ENCODE data around the gene DSPP.

Gene DSPP

GRCh38 chr4:87575983-87576382, 32.3 kb upstream of the DSPP start:
- Histone ChIP-seq H3K27ac (ENCODE audit: low read depth, low read length) (no peak overlapping the region), H3K9ac (ENCODE audit: low read length) (no peak overlapping the region), H3K4me2 (ENCODE audit: low read depth, low read length, poor library complexity, severe bottlenecking) (no peak overlapping the region), H3K4me3 (ENCODE audit: insufficient read depth, low read length, poor library complexity, severe bottlenecking) (no peak overlapping the region), H3K9me3 (ENCODE audit: insufficient read depth, low read length) (no peaks in the 10 kb centered on the region), H3F3A (ENCODE audit: insufficient read depth) (no peaks in the 10 kb centered on the region), H3K36me3 (ENCODE audit: low read length) (no peaks in the 10 kb centered on the region), H4K20me1 (ENCODE audit: low read depth, low read length) (no peaks in the 10 kb centered on the region), H3K27me3 (ENCODE audit: low read length) (no peaks in the 10 kb centered on the region), H2AFZ (ENCODE audit: low read depth, low read length, severe bottlenecking) (no peak overlapping the region), H3K79me2 (ENCODE audit: insufficient read depth, low read length) (no peaks in the 10 kb centered on the region), H3K9me2 (replicated peaks; ENCODE audit: insufficient read depth, low read length) (no peaks in the 10 kb centered on the region)
- TF ChIP-seq, protein P1, sequence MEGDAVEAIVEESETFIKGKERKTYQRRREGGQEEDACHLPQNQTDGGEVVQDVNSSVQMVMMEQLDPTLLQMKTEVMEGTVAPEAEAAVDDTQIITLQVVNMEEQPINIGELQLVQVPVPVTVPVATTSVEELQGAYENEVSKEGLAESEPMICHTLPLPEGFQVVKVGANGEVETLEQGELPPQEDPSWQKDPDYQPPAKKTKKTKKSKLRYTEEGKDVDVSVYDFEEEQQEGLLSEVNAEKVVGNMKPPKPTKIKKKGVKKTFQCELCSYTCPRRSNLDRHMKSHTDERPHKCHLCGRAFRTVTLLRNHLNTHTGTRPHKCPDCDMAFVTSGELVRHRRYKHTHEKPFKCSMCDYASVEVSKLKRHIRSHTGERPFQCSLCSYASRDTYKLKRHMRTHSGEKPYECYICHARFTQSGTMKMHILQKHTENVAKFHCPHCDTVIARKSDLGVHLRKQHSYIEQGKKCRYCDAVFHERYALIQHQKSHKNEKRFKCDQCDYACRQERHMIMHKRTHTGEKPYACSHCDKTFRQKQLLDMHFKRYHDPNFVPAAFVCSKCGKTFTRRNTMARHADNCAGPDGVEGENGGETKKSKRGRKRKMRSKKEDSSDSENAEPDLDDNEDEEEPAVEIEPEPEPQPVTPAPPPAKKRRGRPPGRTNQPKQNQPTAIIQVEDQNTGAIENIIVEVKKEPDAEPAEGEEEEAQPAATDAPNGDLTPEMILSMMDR (IDR thresholded peaks at IDR 0.05; ENCODE audit: insufficient read depth, low read length, poor library complexity, severe bottlenecking), result no peak
- TF ChIP-seq EZH2phosphoT487 (conservative IDR thresholded peaks at IDR 0.05; ENCODE audit: low read length), result no peak

DNA sequence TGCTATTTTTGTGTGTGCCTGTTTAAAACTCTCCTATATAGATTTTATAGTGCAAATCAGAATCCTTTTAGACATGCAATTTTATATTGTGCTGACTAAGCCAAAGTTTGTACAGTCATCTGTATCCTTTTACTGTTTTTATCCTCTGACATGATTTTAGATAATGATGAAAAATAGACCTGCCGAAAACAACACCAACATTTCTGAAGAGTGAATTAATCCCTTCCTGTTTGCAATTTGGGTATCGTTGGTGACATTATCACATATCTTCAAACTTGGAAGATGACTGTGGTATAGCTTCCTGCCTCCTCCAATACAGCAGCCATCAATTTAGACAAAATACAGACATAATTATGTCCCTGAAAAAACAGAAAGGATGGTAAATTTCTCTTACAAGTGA, 28.9 kb upstream of the DSPP start:
- Histone ChIP-seq H3K9me2 (replicated peaks; ENCODE audit: insufficient read depth, low read length) (no peaks in the 10 kb centered on the region), H2AFZ (ENCODE audit: low read depth, low read length, severe bottlenecking) (no peak overlapping the region), H3K36me3 (ENCODE audit: low read length) (no peaks in the 10 kb centered on the region), H3K4me2 (ENCODE audit: low read depth, low read length, poor library complexity, severe bottlenecking) (no peak overlapping the region), H3K79me2 (ENCODE audit: insufficient read depth, low read length) (no peaks in the 10 kb centered on the region), H3K27me3 (ENCODE audit: low read length) (no peaks in the 10 kb centered on the region), H3F3A (ENCODE audit: insufficient read depth) (no peaks in the 10 kb centered on the region), H4K20me1 (ENCODE audit: low read depth, low read length) (no peaks in the 10 kb centered on the region), H3K9ac (ENCODE audit: low read length) (no peak overlapping the region), H3K9me3 (ENCODE audit: insufficient read depth, low read length) (no peaks in the 10 kb centered on the region), H3K27ac (ENCODE audit: low read depth, low read length) (no peak overlapping the region), H3K4me3 (ENCODE audit: insufficient read depth, low read length, poor library complexity, severe bottlenecking) (no peak overlapping the region)
- no peak for TF ChIP-seq EZH2phosphoT487 (conservative IDR thresholded peaks at IDR 0.05; ENCODE audit: low read length)
- TF ChIP-seq, protein P1 (IDR thresholded peaks at IDR 0.05; ENCODE audit: insufficient read depth, low read length, poor library complexity, severe bottlenecking), result no peak

GRCh38 chr4:87580057-87580456, 28.3 kb upstream of the DSPP start:
- Histone ChIP-seq H3K9me2 (replicated peaks; ENCODE audit: insufficient read depth, low read length) (no peaks in the 10 kb centered on the region), H3K79me2 (ENCODE audit: insufficient read depth, low read length) (no peaks in the 10 kb centered on the region), H3K27ac (ENCODE audit: low read depth, low read length) (no peak overlapping the region), H2AFZ (ENCODE audit: low read depth, low read length, severe bottlenecking) (no peak overlapping the region), H3K4me3 (ENCODE audit: insufficient read depth, low read length, poor library complexity, severe bottlenecking) (no peak overlapping the region), H3F3A (ENCODE audit: insufficient read depth) (no peaks in the 10 kb centered on the region), H3K9me3 (ENCODE audit: insufficient read depth, low read length) (no peaks in the 10 kb centered on the region), H3K4me2 (ENCODE audit: low read depth, low read length, poor library complexity, severe bottlenecking) (no peak overlapping the region), H3K27me3 (ENCODE audit: low read length) (no peaks in the 10 kb centered on the region), H4K20me1 (ENCODE audit: low read depth, low read length) (no peaks in the 10 kb centered on the region), H3K9ac (ENCODE audit: low read length) (no peak overlapping the region), H3K36me3 (ENCODE audit: low read length) (no peaks in the 10 kb centered on the region)
- TF ChIP-seq, protein P1 (IDR thresholded peaks at IDR 0.05; ENCODE audit: insufficient read depth, low read length, poor library complexity, severe bottlenecking), result no peak
- TF ChIP-seq EZH2phosphoT487 (conservative IDR thresholded peaks at IDR 0.05; ENCODE audit: low read length), result no peak

Data from SU-DHL-6 (cell line).